Neural crest cell (in vitro differentiated cells): Measurements from ENCODE around the gene BSN. TPM values are rescaled to one million over a fixed set of nuclear protein-coding genes. Genes with fewer than 3 reads are reported as not detected.

Experiments
- DNase-seq: peaks from one replicate; pipeline ENCODE4 v3.0.0; 2021; ENCODE audit warnings: low read depth, mixed read lengths, low spot score
- H3K27ac Mint-ChIP-seq: one replicate; pipeline ENCODE4 v1.8.0; 2021; ENCODE audit warnings: mild to moderate bottlenecking, mixed read lengths; ENCODE audit not compliant: unreplicated experiment
- H3K27me3 Mint-ChIP-seq: 2 replicates; pipeline ENCODE4 v1.8.0; 2021; ENCODE audit warnings: low read depth, mild to moderate bottlenecking, mixed read lengths
- H3K36me3 Mint-ChIP-seq: 2 replicates; pipeline ENCODE4 v1.8.0; 2021; ENCODE audit warnings: low read depth, mild to moderate bottlenecking, mixed read lengths
- H3K4me1 Mint-ChIP-seq: 2 replicates; pipeline ENCODE4 v1.8.0; 2021; ENCODE audit warnings: mixed read lengths
- H3K4me3 Mint-ChIP-seq: one replicate; pipeline ENCODE4 v1.8.0; 2021; ENCODE audit warnings: mild to moderate bottlenecking, mixed read lengths
- H3K9me3 Mint-ChIP-seq: 2 replicates; pipeline ENCODE4 v1.8.0; 2021; ENCODE audit warnings: mixed read lengths
- total RNA-seq: library from RNA; stranded (reverse); gene quantifications from 2 replicates; pipeline ENCODE4 v1.2.1, GENCODE V29; 2021
- TF ChIP-seq, protein P1 (sequence below): fragments of 200-600 bp; sonication (generic); conservative IDR thresholded peaks from 2 replicates; pipeline ENCODE4 v1.5.0; 2021; ENCODE audit warnings: antibody characterized with exemption, mild to moderate bottlenecking

The BSN gene
- total RNA-seq, 1 donor from 2014 or later, result 6.5 TPM

- Mint-ChIP-seq H3K4me1 (peaks cover 37% of the 10 kb centered on the region), H3K9me3 (no peaks in the 10 kb centered on the region), H3K36me3 (peaks cover 28% of the 10 kb centered on the region), H3K4me3 (no peak overlapping the region), H3K27ac (no peak overlapping the region), H3K27me3 (no peaks in the 10 kb centered on the region)
- TF ChIP-seq, protein P1, sequence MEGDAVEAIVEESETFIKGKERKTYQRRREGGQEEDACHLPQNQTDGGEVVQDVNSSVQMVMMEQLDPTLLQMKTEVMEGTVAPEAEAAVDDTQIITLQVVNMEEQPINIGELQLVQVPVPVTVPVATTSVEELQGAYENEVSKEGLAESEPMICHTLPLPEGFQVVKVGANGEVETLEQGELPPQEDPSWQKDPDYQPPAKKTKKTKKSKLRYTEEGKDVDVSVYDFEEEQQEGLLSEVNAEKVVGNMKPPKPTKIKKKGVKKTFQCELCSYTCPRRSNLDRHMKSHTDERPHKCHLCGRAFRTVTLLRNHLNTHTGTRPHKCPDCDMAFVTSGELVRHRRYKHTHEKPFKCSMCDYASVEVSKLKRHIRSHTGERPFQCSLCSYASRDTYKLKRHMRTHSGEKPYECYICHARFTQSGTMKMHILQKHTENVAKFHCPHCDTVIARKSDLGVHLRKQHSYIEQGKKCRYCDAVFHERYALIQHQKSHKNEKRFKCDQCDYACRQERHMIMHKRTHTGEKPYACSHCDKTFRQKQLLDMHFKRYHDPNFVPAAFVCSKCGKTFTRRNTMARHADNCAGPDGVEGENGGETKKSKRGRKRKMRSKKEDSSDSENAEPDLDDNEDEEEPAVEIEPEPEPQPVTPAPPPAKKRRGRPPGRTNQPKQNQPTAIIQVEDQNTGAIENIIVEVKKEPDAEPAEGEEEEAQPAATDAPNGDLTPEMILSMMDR, result no peak
- no peak for DNase-seq
These were observed 22.6 kb upstream of the BSN start for GRCh38 chr3:49531715-49532114.

GRCh38 chr3:49533031-49533430 is 21.2 kb upstream of the BSN start:
- TF ChIP-seq, protein P1, result no peak
- no peak overlapping the region for H3K4me3 Mint-ChIP-seq
- no peaks in the 10 kb centered on the region for H3K9me3 Mint-ChIP-seq
- H3K27me3 Mint-ChIP-seq, result no peaks in the 10 kb centered on the region
- H3K36me3 Mint-ChIP-seq, result peaks cover 21% of the 10 kb centered on the region
- no peak overlapping the region for H3K27ac Mint-ChIP-seq
- H3K4me1 Mint-ChIP-seq, result peaks cover 38% of the 10 kb centered on the region
- no peak for DNase-seq

- peaks cover 21% of the 10 kb centered on the region for H3K36me3 Mint-ChIP-seq
- TF ChIP-seq, protein P1, result no peak
- H3K4me1 Mint-ChIP-seq, result peaks cover 38% of the 10 kb centered on the region
- no peaks in the 10 kb centered on the region for H3K9me3 Mint-ChIP-seq
- H3K27me3 Mint-ChIP-seq, result no peaks in the 10 kb centered on the region
- no peak overlapping the region for H3K4me3 Mint-ChIP-seq
- peak overlapping the region; percentile 57 for H3K27ac Mint-ChIP-seq
- DNase-seq, result no peak
These were observed 20.3 kb upstream of the BSN start for GRCh38 chr3:49533786-49534519.

- peak; percentile 56 for DNase-seq
- H3K4me1 Mint-ChIP-seq, result peaks cover 42% of the 10 kb centered on the region
- no peaks in the 10 kb centered on the region for H3K27me3 Mint-ChIP-seq
- TF ChIP-seq, protein P1, result no peak
- H3K9me3 Mint-ChIP-seq, result no peaks in the 10 kb centered on the region
- peak overlapping the region; percentile 78 for H3K27ac Mint-ChIP-seq
- peak overlapping the region; percentile 69 for H3K4me3 Mint-ChIP-seq
- H3K36me3 Mint-ChIP-seq, result peaks cover 21% of the 10 kb centered on the region
These were observed 19.5 kb upstream of the BSN start for GRCh38 chr3:49534581-49535441.

DNA sequence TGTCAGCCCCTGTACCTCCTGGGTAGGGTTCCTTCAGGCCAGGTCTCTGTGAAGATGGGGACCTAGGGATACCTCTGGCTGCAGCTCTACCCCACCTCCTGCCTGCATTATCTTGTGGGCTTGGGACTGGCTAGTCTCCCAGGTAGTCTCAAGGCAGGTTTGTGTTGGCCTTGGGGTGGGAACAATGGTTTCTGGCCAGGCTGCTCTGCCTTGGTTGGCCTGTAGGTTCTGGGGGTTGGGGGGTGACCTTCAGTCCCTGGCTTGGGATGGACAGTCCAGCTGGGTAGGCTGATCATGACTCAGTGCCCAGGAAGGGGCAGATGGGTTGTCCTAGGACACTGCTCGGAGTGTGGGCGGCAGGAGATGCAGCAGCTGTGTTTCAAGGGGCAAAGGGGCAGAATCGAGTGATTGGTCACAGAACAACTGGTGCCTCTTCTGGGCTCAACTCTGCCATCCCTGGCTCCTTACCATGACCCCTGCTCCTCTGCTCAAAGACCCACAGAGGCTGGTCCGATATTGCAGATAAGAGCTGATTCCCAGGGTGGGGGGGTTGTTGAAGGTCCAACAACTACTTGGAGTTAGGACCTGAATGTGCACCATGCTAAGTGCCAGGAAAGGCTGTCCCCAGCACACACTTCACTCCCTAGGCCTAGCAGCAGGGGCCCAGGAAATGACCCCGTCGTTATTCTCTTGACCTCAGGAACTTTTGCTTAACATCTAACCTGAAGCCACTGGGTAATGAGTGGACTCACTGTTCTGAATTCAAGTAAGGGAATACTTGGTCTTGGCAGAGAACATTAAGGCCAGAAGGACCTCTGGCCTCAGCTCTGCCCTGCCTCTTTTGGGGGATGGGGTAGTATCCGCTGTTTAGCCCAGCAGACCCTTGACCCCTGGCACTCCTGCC is 18.1 kb upstream of the BSN start:
- no peaks in the 10 kb centered on the region for H3K27me3 Mint-ChIP-seq

More for the DNA sequence above, 18.1 kb upstream of the BSN start:
- Mint-ChIP-seq H3K36me3 (peaks cover 11% of the 10 kb centered on the region), H3K27ac (peak overlapping the region; percentile 78), H3K9me3 (no peaks in the 10 kb centered on the region), H3K4me3 (peak overlapping the region; percentile 34), H3K4me1 (peaks cover 50% of the 10 kb centered on the region)
- TF ChIP-seq, protein P1, result no peak
- DNase-seq, result no peak
